Calu3 (cell line): Measurements from ENCODE around the gene ACSL6. TPM values are rescaled to one million over a fixed set of nuclear protein-coding genes. Genes with fewer than 3 reads are reported as not detected.

Source experiments
- Bru-seq: library from RNA; stranded (reverse); fragments of 400-500 nt; gene quantifications from one replicate; lab custom pipeline; 2021; lab: Mats Ljungman, UMichigan
- BruChase-seq, 2 experiments: library from RNA; stranded (reverse); fragments of 400-500 nt; gene quantifications; one replicate each; lab custom pipeline; 2021; lab: Mats Ljungman, UMichigan
- BruUV-seq: library from RNA; stranded (reverse); fragments of 400-500 nt; replicated peaks from 2 replicates; lab custom pipeline; 2021; lab: Mats Ljungman, UMichigan
- CTCF ChIA-PET: fragments of 300-600 bp; sonication (Branson Sonifier 250); formaldehyde crosslinking; loops from one replicate; lab custom pipeline; 2022; ENCODE audit warnings: antibody characterized with exemption; lab: Charles Lee
- DNase-seq: peaks from one replicate; pipeline ENCODE4 v3.0.0; 2022
- H3K27ac Mint-ChIP-seq: one replicate; pipeline ENCODE4 v1.8.0; 2022; ENCODE audit warnings: mixed read lengths; ENCODE audit not compliant: unreplicated experiment
- H3K27me3 Mint-ChIP-seq: one replicate; pipeline ENCODE4 v1.8.0; 2022; ENCODE audit warnings: mixed read lengths; ENCODE audit not compliant: unreplicated experiment
- H3K36me3 Mint-ChIP-seq: one replicate; pipeline ENCODE4 v1.8.0; 2022; ENCODE audit warnings: mild to moderate bottlenecking, moderate library complexity, mixed read lengths; ENCODE audit not compliant: insufficient read depth, unreplicated experiment
- H3K4me1 Mint-ChIP-seq: one replicate; pipeline ENCODE4 v1.8.0; 2022; ENCODE audit warnings: mild to moderate bottlenecking, low read depth, mixed read lengths; ENCODE audit not compliant: unreplicated experiment
- H3K4me3 Mint-ChIP-seq: one replicate; pipeline ENCODE4 v1.8.0; 2022; ENCODE audit warnings: mild to moderate bottlenecking, low read depth, moderate library complexity, mixed read lengths; ENCODE audit not compliant: unreplicated experiment
- H3K9me3 Mint-ChIP-seq: one replicate; pipeline ENCODE4 v1.8.0; 2022; ENCODE audit warnings: low read depth, mixed read lengths; ENCODE audit not compliant: unreplicated experiment
- intact Hi-C: fragments of 100-400 bp; cut with micrococcal nuclease; formaldehyde crosslinking; loops from one replicate; pipeline ENCODE4 v1.10.0; 2022; ENCODE audit not compliant: unreplicated experiment
- long read RNA-seq: library from polyadenylated mRNA; stranded (forward); transcript quantifications from one replicate; pipeline ENCODE4 v2.0.0, GENCODE V29; 2022
- total RNA-seq: library from RNA; stranded (reverse); gene quantifications from 2 replicates; pipeline ENCODE4 v1.2.3, GENCODE V29; 2022
- TF ChIP-seq, protein P1 (sequence below): fragments of 200-600 bp; IDR thresholded peaks from one replicate; pipeline ENCODE4 v1.8.0; 2022; ENCODE audit warnings: antibody characterized with exemption; ENCODE audit not compliant: unreplicated experiment

Gene ACSL6, protein sequence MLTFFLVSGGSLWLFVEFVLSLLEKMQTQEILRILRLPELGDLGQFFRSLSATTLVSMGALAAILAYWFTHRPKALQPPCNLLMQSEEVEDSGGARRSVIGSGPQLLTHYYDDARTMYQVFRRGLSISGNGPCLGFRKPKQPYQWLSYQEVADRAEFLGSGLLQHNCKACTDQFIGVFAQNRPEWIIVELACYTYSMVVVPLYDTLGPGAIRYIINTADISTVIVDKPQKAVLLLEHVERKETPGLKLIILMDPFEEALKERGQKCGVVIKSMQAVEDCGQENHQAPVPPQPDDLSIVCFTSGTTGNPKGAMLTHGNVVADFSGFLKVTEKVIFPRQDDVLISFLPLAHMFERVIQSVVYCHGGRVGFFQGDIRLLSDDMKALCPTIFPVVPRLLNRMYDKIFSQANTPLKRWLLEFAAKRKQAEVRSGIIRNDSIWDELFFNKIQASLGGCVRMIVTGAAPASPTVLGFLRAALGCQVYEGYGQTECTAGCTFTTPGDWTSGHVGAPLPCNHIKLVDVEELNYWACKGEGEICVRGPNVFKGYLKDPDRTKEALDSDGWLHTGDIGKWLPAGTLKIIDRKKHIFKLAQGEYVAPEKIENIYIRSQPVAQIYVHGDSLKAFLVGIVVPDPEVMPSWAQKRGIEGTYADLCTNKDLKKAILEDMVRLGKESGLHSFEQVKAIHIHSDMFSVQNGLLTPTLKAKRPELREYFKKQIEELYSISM
- 0.24 and 0.86 TPM in 2 replicates for total RNA-seq
- not detected for Bru-seq, nascent RNA
- BruChase-seq, experiment 1, labeled RNA remaining after a 6-hour chase: percentile 14 among the genes with signal in this experiment
- percentile 12 among the genes with signal in this experiment for BruChase-seq, experiment 2, labeled RNA remaining after a 2-hour chase
- long read RNA-seq: 0 reads

DNA sequence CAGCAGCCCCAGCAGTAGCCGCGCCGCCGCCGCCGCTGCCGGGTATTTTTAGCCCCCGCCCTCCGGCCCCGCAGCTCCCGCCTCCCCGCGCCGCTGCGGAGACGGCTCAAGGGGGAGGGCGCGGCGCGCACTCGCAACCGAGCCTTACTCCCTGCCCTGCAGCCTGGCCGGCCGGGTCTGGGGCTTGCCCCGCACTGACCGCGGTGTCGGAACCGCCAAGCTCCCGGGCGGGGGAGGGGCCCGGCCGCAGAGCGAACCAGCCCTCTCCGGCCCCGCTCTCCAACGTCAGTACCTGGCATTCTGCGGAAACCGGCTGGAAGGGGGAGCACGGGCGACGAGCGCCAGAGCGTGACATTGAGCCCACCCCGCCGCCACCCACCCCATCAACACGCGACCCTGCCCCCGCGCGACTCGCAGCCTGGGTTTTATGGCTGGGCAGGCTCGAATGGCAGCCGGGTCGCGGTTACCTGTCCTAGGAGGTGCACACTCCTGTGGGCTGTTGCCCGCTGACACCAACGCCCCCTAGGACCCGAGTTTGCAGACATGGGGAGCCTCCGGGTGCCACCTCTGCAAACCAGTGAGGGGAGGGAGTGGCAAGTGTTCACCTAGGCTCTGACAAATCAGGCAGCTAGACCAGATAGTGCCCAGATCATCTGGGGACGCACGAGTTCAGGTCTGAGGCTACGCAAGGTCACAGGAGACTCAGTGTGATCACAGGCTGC lies at the start of gene ACSL6:
Gene ACSL6, minus strand, starts transcription at position 37 of the 722 bp plus-strand sequence. CDS start 105 bp downstream, outside the sequence.
- BruUV-seq: no TSS peak
- intact Hi-C loops: loop anchor here (10.0 kb wide), 1 partner anchor 1257 kb away; no protein-coding TSS in a partner anchor
- Mint-ChIP-seq H3K4me3 (peak within 1 kb of the TSS; percentile 67), H3K9me3 (no peaks in the 10 kb centered on the region), H3K36me3 (peaks cover 11% of the 10 kb centered on the region), H3K27ac (no peak within 1 kb of the TSS), H3K27me3 (peaks cover 67% of the 10 kb centered on the region), H3K4me1 (no peaks in the 10 kb centered on the region)
- peak; percentile 48 for DNase-seq
- CTCF ChIA-PET: interaction anchor here (0.6 to 1.5 kb wide), 3 partner anchors 9 to 424 kb away, joined by 3 read pairs; no protein-coding TSS in a partner anchor
- TF ChIP-seq, protein P1, sequence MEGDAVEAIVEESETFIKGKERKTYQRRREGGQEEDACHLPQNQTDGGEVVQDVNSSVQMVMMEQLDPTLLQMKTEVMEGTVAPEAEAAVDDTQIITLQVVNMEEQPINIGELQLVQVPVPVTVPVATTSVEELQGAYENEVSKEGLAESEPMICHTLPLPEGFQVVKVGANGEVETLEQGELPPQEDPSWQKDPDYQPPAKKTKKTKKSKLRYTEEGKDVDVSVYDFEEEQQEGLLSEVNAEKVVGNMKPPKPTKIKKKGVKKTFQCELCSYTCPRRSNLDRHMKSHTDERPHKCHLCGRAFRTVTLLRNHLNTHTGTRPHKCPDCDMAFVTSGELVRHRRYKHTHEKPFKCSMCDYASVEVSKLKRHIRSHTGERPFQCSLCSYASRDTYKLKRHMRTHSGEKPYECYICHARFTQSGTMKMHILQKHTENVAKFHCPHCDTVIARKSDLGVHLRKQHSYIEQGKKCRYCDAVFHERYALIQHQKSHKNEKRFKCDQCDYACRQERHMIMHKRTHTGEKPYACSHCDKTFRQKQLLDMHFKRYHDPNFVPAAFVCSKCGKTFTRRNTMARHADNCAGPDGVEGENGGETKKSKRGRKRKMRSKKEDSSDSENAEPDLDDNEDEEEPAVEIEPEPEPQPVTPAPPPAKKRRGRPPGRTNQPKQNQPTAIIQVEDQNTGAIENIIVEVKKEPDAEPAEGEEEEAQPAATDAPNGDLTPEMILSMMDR: no peak

DNA sequence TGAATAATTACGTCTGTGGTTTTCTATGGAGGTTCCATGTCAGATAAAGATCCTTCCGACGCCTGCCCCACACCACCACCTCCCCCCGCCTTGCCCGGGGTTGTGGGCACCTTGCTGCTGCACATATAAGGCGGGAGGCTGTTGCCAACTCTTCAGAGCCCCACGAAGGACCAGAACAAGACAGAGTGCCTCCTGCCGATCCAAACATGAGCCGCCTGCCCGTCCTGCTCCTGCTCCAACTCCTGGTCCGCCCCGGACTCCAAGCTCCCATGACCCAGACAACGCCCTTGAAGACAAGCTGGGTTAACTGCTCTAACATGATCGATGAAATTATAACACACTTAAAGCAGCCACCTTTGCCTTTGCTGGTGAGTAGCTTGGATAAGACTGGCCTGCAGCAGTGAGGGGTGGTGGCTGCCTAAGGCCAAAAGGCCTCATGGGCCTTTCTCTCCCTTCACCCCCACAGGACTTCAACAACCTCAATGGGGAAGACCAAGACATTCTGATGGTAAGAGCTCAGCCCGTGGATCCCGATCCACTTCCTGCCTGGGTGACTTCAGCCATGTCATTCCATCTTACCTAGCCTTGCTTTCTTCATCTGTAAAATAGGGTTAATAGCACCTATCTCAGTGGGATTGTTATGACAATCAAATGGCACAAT lies 49.2 kb upstream of the ACSL6 start, which contains the start of gene IL3:
Gene IL3, plus strand, starts transcription at position 155 of the 661 bp plus-strand sequence. Its CDS starts 52 bp downstream, at position 207.
- TF ChIP-seq, protein P1: no peak
- intact Hi-C loops: loop anchor here (5.0 kb wide), 1 partner anchor 638 kb away; no protein-coding TSS in a partner anchor
- no peaks in the 10 kb centered on the region for H3K9me3 Mint-ChIP-seq
- BruUV-seq: no TSS peak
- CTCF ChIA-PET: interaction anchor here (1.1 kb wide), 1 partner anchor 13 kb away, joined by 5 read pairs; the partner anchor contains the start of gene CSF2
- no peak within 1 kb of the TSS for H3K27ac Mint-ChIP-seq
- no peaks in the 10 kb centered on the region for H3K4me1 Mint-ChIP-seq
- DNase-seq: no peak
- H3K4me3 Mint-ChIP-seq: no peak within 1 kb of the TSS
- H3K27me3 Mint-ChIP-seq: peaks cover 21% of the 10 kb centered on the region
- no peaks in the 10 kb centered on the region for H3K36me3 Mint-ChIP-seq

DNA sequence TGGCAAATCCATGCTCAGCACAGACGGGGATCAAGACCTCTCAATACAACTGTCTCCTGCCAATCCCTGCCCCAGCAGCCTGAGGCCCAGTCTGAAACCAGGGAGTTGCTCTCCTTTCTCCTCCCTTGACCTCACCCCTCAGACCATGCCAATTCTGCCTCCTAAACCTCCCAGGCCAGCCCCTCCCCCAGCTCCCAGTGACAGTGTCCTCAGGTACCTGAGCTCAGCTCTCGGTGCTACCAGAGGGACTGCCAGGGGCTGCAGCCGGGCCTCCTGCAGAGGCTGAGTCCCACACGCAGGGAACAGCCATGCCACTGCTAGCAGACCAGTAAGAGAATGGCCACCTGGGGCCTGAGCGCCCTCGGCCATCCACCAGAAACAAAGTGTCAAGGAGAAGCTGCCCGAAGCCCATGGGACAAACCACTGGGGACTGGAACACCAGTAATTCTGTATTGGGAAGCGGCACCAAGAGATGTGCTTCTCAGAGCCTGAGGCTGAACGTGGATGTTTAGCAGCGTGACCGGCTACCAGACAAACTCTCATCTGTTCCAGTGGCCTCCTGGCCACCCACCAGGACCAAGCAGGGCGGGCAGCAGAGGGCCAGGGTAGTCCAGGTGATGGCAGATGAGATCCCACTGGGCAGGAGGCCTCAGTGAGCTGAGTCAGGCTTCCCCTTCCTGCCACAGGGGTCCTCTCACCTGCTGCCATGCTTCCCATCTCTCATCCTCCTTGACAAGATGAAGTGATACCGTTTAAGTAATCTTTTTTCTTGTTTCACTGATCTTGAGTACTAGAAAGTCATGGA lies 48.4 kb upstream of the ACSL6 start:
- no peak overlapping the region for H3K4me3 Mint-ChIP-seq
- intact Hi-C loops: loop anchor here (5.0 kb wide), 1 partner anchor 638 kb away; no protein-coding TSS in a partner anchor
- H3K27ac Mint-ChIP-seq: no peak overlapping the region
- DNase-seq: no peak
- H3K27me3 Mint-ChIP-seq: peaks cover 28% of the 10 kb centered on the region
- no peaks in the 10 kb centered on the region for H3K36me3 Mint-ChIP-seq
- CTCF ChIA-PET: no interaction called here
- no peaks in the 10 kb centered on the region for H3K4me1 Mint-ChIP-seq
- TF ChIP-seq, protein P1: no peak
- BruUV-seq: no TSS peak
- no peaks in the 10 kb centered on the region for H3K9me3 Mint-ChIP-seq
